Fibroblast of mammary gland (primary cell): ENCODE results near the gene RTN4IP1.

Experiments
- DNase-seq: peaks from one replicate; pipeline ENCODE4 v3.0.0-alpha.2; 2010; ENCODE audit warnings: low read depth
- H3K4me3 ChIP-seq: 2 replicates; pipeline ENCODE4 v1.5.1; 2011; ENCODE audit warnings: low read depth, mild to moderate bottlenecking, low read length, moderate library complexity; ENCODE audit not compliant: control insufficient read depth
- TF ChIP-seq, protein P1 (sequence below): conservative IDR thresholded peaks from 2 replicates; pipeline ENCODE4 v1.5.1; 2011; ENCODE audit warnings: low read depth, low read length, inconsistent platforms; ENCODE audit not compliant: control insufficient read depth, insufficient read depth

RTN4IP1 gene

DNA sequence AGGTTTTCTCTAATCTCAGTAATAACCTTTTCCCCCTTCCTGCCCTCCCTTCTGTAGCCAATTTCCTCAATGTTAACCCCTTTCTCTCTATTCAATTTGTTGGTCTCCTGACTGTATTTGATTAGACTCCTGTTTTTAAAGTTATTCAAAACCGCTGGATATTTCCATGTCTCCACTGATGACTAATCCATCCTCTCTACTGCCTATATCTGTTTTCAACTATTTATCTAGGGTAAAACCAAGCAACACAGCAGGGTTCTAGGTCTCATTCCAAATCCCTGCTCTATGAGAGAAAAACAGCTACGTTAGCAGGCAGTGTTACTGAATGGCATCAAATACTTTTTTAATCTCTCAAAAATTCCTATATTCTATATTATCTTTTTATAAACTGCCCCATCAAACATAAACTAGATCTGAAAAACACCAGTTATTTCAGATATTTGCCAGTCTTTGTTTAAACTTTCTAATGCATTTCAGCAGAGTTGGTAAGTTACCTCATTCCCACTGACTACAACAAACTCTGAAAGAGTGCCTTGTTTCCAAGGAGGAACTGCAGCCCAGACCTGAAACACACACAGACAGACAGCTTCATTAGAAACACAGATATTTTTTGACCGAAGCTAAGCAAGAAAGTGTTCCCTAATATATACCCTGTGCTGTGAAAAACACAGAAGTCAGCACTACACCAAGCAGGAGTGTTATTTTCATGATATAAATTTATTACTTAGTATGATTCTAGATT lies 8.2 kb downstream of the RTN4IP1 start:
- TF ChIP-seq, protein P1, sequence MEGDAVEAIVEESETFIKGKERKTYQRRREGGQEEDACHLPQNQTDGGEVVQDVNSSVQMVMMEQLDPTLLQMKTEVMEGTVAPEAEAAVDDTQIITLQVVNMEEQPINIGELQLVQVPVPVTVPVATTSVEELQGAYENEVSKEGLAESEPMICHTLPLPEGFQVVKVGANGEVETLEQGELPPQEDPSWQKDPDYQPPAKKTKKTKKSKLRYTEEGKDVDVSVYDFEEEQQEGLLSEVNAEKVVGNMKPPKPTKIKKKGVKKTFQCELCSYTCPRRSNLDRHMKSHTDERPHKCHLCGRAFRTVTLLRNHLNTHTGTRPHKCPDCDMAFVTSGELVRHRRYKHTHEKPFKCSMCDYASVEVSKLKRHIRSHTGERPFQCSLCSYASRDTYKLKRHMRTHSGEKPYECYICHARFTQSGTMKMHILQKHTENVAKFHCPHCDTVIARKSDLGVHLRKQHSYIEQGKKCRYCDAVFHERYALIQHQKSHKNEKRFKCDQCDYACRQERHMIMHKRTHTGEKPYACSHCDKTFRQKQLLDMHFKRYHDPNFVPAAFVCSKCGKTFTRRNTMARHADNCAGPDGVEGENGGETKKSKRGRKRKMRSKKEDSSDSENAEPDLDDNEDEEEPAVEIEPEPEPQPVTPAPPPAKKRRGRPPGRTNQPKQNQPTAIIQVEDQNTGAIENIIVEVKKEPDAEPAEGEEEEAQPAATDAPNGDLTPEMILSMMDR, result no peak
- no peak overlapping the region for H3K4me3 ChIP-seq
- no peak for DNase-seq

DNA sequence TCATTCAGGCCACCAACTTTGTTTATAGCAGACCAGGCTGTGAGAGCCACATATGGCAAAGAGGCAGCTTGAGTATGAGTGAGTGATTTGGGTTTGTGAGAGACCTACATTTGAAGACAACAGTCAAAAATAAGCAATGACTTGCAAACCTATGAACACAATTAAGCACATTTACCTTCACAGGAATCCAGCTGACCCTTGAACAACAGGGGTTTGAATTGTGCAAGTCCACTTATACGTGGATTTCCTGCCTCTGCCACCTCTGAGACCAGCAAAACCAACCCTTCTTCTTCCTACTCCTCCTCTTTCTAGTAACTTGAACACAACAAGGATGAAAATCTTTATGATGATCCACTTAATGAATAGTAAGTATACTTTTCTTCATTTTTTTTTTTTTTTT lies 10.1 kb downstream of the RTN4IP1 start:
- TF ChIP-seq, protein P1, result no peak
- DNase-seq, result no peak
- H3K4me3 ChIP-seq, result no peak overlapping the region

DNA sequence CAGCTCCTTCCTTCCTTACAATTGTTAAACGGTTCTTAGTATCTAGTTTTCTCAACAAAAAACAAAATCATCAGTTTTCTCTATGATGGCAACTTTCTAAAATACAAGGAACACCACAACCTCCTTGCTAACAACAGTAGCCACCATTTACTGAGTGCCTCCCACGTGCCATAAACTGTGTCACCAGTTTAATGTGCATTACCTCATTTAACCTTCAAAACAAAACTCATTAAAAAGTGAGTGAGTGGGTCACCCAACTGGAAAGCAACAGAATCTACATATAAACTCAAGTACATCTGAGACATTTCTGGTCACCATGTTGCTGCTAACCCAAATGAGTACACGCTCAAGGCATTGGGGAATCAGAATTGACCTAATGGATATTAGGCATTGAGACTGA lies 11.0 kb downstream of the RTN4IP1 start:
- TF ChIP-seq, protein P1, result no peak
- DNase-seq, result no peak
- H3K4me3 ChIP-seq, result no peak overlapping the region

DNA sequence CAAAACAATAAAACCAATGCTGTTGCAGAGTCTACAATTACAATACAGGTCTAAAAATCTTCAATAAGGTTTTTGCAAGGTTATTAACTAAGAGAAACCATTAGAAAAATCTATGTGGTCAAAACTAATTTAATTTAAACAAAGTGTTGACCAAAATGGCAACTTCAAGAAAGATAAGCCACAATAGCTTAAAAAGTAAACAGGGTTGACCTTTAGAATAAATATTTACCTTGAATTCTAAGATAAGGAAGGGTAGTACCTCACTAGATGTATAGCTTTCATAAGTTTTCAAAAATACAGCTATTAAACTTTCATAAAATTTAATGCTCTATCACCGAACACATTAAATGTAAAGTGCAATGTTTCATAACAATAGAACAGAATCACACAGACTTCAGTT lies 11.4 kb downstream of the RTN4IP1 start:
- TF ChIP-seq, protein P1, result no peak
- DNase-seq, result no peak

DNA sequence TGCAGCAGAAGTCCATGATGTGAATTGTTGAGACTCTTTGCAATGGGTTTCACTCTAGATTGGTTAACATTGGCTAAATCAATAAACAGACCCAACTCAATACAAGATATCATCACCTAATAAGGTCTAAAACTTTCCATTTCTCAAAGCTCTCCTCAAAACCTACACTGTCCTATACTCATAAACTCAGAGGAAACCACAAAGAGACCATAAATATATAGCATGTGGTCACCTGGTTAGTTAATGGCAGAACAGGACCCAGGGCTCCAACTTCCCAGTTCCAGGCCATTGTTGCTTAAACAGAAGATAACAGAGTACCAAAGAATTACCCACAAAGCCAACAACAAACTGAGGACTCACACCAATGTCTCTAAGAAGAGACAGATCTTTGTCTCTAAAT lies 12.0 kb downstream of the RTN4IP1 start:
- DNase-seq, result no peak
- no peak overlapping the region for H3K4me3 ChIP-seq
- TF ChIP-seq, protein P1, result no peak

More for the DNA sequence above, 11.4 kb downstream of the RTN4IP1 start:
- H3K4me3 ChIP-seq, result no peak overlapping the region

DNA sequence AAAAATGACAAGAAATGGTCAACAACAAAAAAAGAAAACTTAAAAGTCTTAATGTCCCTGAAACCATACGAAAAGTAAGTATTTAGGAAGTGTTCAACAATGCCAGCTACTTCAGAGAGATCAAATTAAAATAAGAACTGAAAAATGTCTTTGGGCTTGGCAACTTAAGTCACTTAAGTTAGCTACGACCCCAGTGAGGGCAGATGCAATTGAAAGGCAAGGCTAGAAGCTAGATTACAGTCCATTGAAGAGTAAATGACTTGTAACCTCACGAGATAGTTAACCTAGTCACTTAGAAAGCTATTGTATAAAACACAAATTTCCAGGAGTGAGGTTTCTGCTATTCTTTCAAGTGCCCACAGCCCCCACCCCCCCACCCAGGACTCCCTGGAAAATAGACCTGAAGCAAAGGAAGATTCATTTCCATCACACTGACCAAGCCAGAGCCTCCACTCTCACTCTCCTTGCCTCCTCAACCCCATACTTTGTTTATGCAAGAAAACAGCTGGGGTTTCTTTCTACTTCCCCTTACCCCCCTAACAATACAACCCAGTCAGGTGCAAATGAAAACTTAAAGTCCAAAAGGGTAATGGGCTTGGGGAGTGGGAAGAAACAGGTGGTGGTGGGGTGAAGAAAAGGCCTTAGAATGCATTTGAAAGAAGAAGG lies 14.6 kb downstream of the RTN4IP1 start:
- no peak for DNase-seq
- TF ChIP-seq, protein P1, result no peak
- H3K4me3 ChIP-seq, result no peak overlapping the region

DNA sequence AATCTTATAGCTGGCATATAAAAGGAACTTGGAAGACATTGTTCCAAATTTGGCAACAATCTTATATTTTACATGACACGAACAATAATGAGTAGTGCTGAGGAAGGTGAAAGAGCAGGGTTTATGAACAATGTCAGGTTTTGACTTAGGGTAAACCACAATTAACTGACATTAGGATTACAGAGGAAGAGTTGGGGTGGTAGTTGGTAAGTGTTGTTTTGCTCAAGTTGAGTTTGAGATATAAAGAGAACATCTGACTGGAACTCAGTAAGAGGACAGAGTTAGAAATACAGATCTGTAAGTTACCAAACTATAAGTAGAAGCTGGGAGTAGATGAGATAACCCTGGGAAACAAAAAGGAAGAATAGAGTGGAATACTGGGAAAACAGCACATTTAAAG lies 15.1 kb downstream of the RTN4IP1 start:
- TF ChIP-seq, protein P1, result no peak
- H3K4me3 ChIP-seq, result no peak overlapping the region
- no peak for DNase-seq
